PC-9 (cell line): ENCODE measurements around the gene PELI1.

ENCODE experiments used
- EZH2 ChIP-seq: fragments of 200-600 bp; sonication (generic); IDR thresholded peaks from 2 replicates; pipeline ENCODE4 v1.8.0; 2017; ENCODE audit warnings: antibody characterized with exemption, low read depth
- TF ChIP-seq, protein P1 (sequence below): fragments of 200-600 bp; sonication (generic); conservative IDR thresholded peaks from 2 replicates; pipeline ENCODE4 v1.6.1; 2017; ENCODE audit warnings: mixed run types, antibody characterized with exemption, mild to moderate bottlenecking, moderate library complexity

- TF ChIP-seq, protein P1, sequence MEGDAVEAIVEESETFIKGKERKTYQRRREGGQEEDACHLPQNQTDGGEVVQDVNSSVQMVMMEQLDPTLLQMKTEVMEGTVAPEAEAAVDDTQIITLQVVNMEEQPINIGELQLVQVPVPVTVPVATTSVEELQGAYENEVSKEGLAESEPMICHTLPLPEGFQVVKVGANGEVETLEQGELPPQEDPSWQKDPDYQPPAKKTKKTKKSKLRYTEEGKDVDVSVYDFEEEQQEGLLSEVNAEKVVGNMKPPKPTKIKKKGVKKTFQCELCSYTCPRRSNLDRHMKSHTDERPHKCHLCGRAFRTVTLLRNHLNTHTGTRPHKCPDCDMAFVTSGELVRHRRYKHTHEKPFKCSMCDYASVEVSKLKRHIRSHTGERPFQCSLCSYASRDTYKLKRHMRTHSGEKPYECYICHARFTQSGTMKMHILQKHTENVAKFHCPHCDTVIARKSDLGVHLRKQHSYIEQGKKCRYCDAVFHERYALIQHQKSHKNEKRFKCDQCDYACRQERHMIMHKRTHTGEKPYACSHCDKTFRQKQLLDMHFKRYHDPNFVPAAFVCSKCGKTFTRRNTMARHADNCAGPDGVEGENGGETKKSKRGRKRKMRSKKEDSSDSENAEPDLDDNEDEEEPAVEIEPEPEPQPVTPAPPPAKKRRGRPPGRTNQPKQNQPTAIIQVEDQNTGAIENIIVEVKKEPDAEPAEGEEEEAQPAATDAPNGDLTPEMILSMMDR = no peak
- TF ChIP-seq EZH2 = no peak
Observed at GRCh38 chr2:64124168-64124567, 20.1 kb downstream of the PELI1 start.
